Muscle of leg (tissue), 11 donors: Measurements from ENCODE around the gene CCL19. TPM values are rescaled to one million over a fixed set of nuclear protein-coding genes. Genes with fewer than 3 reads are reported as not detected.
A peak's percentile ranks its signal among the peaks of the same experiment; 100 is the strongest.

Source experiments
- DNase-seq: peaks from one replicate; pipeline ENCODE4 v3.0.0; 2013
- H3K27ac ChIP-seq: one replicate; pipeline ENCODE4 v1.5.1; 2013; ENCODE audit warnings: mild to moderate bottlenecking, low read length, control low read depth
- H3K27me3 ChIP-seq: one replicate; pipeline ENCODE4 v1.6.1; 2013; ENCODE audit warnings: low read length; ENCODE audit not compliant: control insufficient read depth, insufficient read depth
- H3K36me3 ChIP-seq: one replicate; pipeline ENCODE4 v1.6.1; 2013; ENCODE audit warnings: low read length; ENCODE audit not compliant: control insufficient read depth, insufficient read depth
- H3K4me1 ChIP-seq: one replicate; pipeline ENCODE4 v1.6.1; 2013; ENCODE audit warnings: low read length; ENCODE audit not compliant: control insufficient read depth, insufficient read depth
- H3K4me3 ChIP-seq: one replicate; pipeline ENCODE4 v1.5.1; 2013; ENCODE audit warnings: low read length, control low read depth
- H3K9me3 ChIP-seq: replicated peaks from 2 replicates; pipeline ENCODE4 v1.6.1; 2013; ENCODE audit warnings: low read depth, low read length; ENCODE audit not compliant: control insufficient read depth
- WGBS: methylation state at CpG from one replicate; pipeline ENCODE4 v1.1.5; 2013; ENCODE audit warnings: missing lambda C conversion rate; ENCODE audit not compliant: insufficient coverage; 5-methylcytosine and 5-hydroxymethylcytosine counted together
- polyA plus RNA-seq, 8 donors: library from polyadenylated mRNA; unstranded; fragments of 120-200 nt; gene quantifications; one replicate each; pipeline versions ENCODE4 v1.2.1 to v1.2.3, GENCODE V29; 2013; ENCODE audit warnings: inconsistent platforms in 1 of 8, low replicate concordance in 1 of 8; ENCODE audit not compliant: insufficient read length in 8 of 8, insufficient read depth in 1 of 8
- total RNA-seq: library from RNA; stranded (reverse); fragments of 120-200 nt; gene quantifications from one replicate; pipeline ENCODE4 v1.2.4, GENCODE V29; 2013

The CCL19 gene
- total and polyA plus RNA-seq, 9 donors = 0.16 to 0.48 (median 0.35) TPM; not detected in 4

GRCh38 chr9:34701023-34701768, 10.1 kb upstream of the CCL19 start:
- Histone ChIP-seq H3K27me3 (peaks cover 8% of the 10 kb centered on the region), H3K4me3 (peak overlapping the region; percentile 34), H3K27ac (no peak overlapping the region), H3K9me3 (no peaks in the 10 kb centered on the region), H3K4me1 (peaks cover 7% of the 10 kb centered on the region), H3K36me3 (no peaks in the 10 kb centered on the region)
- WGBS = 6% methylated on average over 51 of the region's 52 CpGs
- DNase-seq = peak; percentile 73

- H3K4me3 ChIP-seq = no peak overlapping the region
- H3K4me1 ChIP-seq = no peaks in the 10 kb centered on the region
- peaks cover 2% of the 10 kb centered on the region for H3K27me3 ChIP-seq
- H3K27ac ChIP-seq = no peak overlapping the region
- no peaks in the 10 kb centered on the region for H3K36me3 ChIP-seq
- DNase-seq = no peak
- H3K9me3 ChIP-seq = no peaks in the 10 kb centered on the region
These were observed 3.7 kb upstream of the CCL19 start for GRCh38 chr9:34694811-34695210.

- Histone ChIP-seq H3K27me3 (no peaks in the 10 kb centered on the region), H3K36me3 (no peaks in the 10 kb centered on the region), H3K27ac (no peak overlapping the region), H3K4me1 (no peaks in the 10 kb centered on the region), H3K4me3 (no peak overlapping the region), H3K9me3 (no peaks in the 10 kb centered on the region)
- no CpG with 5 or more reads among the region's 2 CpGs for WGBS
- no peak for DNase-seq
These were observed 2.5 kb upstream of the CCL19 start for GRCh38 chr9:34693560-34693959.

GRCh38 chr9:34691936-34692315, 850 bp upstream of the CCL19 start:
- no CpG with 5 or more reads among the region's 5 CpGs for WGBS
- H3K36me3 ChIP-seq = no peaks in the 10 kb centered on the region
- H3K4me1 ChIP-seq = no peaks in the 10 kb centered on the region

GRCh38 chr9:34689512-34689911, 1.6 kb downstream of the CCL19 start:
- no peak for DNase-seq
- Histone ChIP-seq H3K9me3 (no peaks in the 10 kb centered on the region), H3K4me3 (no peak overlapping the region), H3K27me3 (no peaks in the 10 kb centered on the region), H3K27ac (no peak overlapping the region), H3K4me1 (peaks cover 7% of the 10 kb centered on the region), H3K36me3 (no peaks in the 10 kb centered on the region)
- WGBS = 62% methylated on average over 7 of the region's 8 CpGs

More at GRCh38 chr9:34691936-34692315, 850 bp upstream of the CCL19 start:
- no peaks in the 10 kb centered on the region for H3K9me3 ChIP-seq
- no peak overlapping the region for H3K27ac ChIP-seq
- no peak for DNase-seq
- no peaks in the 10 kb centered on the region for H3K27me3 ChIP-seq
- no peak overlapping the region for H3K4me3 ChIP-seq

- Histone ChIP-seq H3K4me1 (peaks cover 7% of the 10 kb centered on the region), H3K27me3 (no peaks in the 10 kb centered on the region), H3K36me3 (no peaks in the 10 kb centered on the region), H3K4me3 (no peak overlapping the region), H3K9me3 (no peaks in the 10 kb centered on the region), H3K27ac (no peak overlapping the region)
- DNase-seq = no peak
- no CpG with 5 or more reads among the region's 4 CpGs for WGBS
These were observed 2.0 kb downstream of the CCL19 start for GRCh38 chr9:34689116-34689470.

GRCh38 chr9:34688329-34689115, 2.6 kb downstream of the CCL19 start:
- no peak for DNase-seq
- Histone ChIP-seq H3K27ac (no peak overlapping the region), H3K4me3 (no peak overlapping the region), H3K4me1 (peaks cover 7% of the 10 kb centered on the region), H3K36me3 (no peaks in the 10 kb centered on the region), H3K27me3 (no peaks in the 10 kb centered on the region), H3K9me3 (no peaks in the 10 kb centered on the region)
- WGBS = 61% methylated on average over 2 of the region's 5 CpGs

- 88% methylated on average over 7 of the region's 10 CpGs for WGBS
- no peak overlapping the region for H3K27ac ChIP-seq
- no peak for DNase-seq
- H3K9me3 ChIP-seq = no peaks in the 10 kb centered on the region
- no peaks in the 10 kb centered on the region for H3K27me3 ChIP-seq
- H3K4me1 ChIP-seq = peaks cover 7% of the 10 kb centered on the region
- no peaks in the 10 kb centered on the region for H3K36me3 ChIP-seq
- no peak overlapping the region for H3K4me3 ChIP-seq
These were observed 3.6 kb downstream of the CCL19 start for GRCh38 chr9:34687276-34688030.

GRCh38 chr9:34686732-34687131, 4.3 kb downstream of the CCL19 start:
- no peak overlapping the region for H3K27ac ChIP-seq
- no peaks in the 10 kb centered on the region for H3K27me3 ChIP-seq
- no peak for DNase-seq
- H3K36me3 ChIP-seq = peaks cover 2% of the 10 kb centered on the region
- H3K4me3 ChIP-seq = no peak overlapping the region
- 55% methylated on average over 1 of the region's 1 CpG for WGBS
- H3K9me3 ChIP-seq = no peaks in the 10 kb centered on the region
- H3K4me1 ChIP-seq = peaks cover 7% of the 10 kb centered on the region

- Histone ChIP-seq H3K27me3 (no peaks in the 10 kb centered on the region), H3K4me1 (peaks cover 7% of the 10 kb centered on the region), H3K36me3 (peaks cover 7% of the 10 kb centered on the region), H3K27ac (no peak overlapping the region), H3K9me3 (no peaks in the 10 kb centered on the region), H3K4me3 (no peak overlapping the region)
- no peak for DNase-seq
- WGBS = no CpG with 5 or more reads among the region's 5 CpGs
These were observed 4.8 kb downstream of the CCL19 start for GRCh38 chr9:34686231-34686630.
